HCT116 (cell line): ENCODE data around the gene CLASP2. TPM values are rescaled to one million over a fixed set of nuclear protein-coding genes. Genes with fewer than 3 reads are reported as not detected.
A peak's percentile ranks its signal among the peaks of the same experiment; 100 is the strongest.

Experiments
- ATAC-seq: fragments of 200-7000 bp; cut with Tn5 transposase; 2 replicates; pipeline ENCODE4 v1.9.1; 2020; ENCODE audit warnings: mild to moderate bottlenecking, moderate library complexity
- BruUV-seq: library from RNA; stranded (reverse); fragments of 400-500 nt; replicated peaks from 2 replicates; lab custom pipeline; 2021; lab: Mats Ljungman, UMichigan
- CTCF ChIA-PET: fragments of 300-600 bp; sonication (Branson Sonifier 250); formaldehyde crosslinking; loops from one replicate; lab custom pipeline; 2021; ENCODE audit warnings: antibody characterized with exemption; lab: Charles Lee
- POLR2A ChIA-PET: fragments of 300-600, 350-600 bp; sonication (Branson Sonifier 250); formaldehyde crosslinking; loops from one replicate; lab custom pipeline; 2021; ENCODE audit warnings: antibody characterized with exemption; lab: Charles Lee
- RAD21 ChIA-PET, 2 experiments: fragments of 300-600 bp; sonication (Branson Sonifier 250); formaldehyde crosslinking; loops; one replicate each; lab custom pipeline; 2023; ENCODE audit warnings: low total read pairs in 2 of 2; ENCODE audit not compliant: uncharacterized antibody in 2 of 2, unreplicated experiment in 2 of 2, low non-redundant PET in 1 of 2; lab: Charles Lee
- DNase-seq: peaks from one replicate; pipeline ENCODE4 v3.0.0-alpha.2; 2010; ENCODE audit warnings: low read depth, low spot score
- H2AFZ ChIP-seq: fragments of 200-600 bp; shearing (Covaris generic), sonication (generic); 2 replicates; pipeline ENCODE4 v1.6.1; 2017; ENCODE audit warnings: low read depth, mixed run types, mixed read lengths, antibody characterized with exemption, low read length; ENCODE audit not compliant: poor library complexity, severe bottlenecking
- H3K27ac ChIP-seq: 2 replicates; pipeline ENCODE4 v1.5.1; 2012; ENCODE audit warnings: low read depth, low read length
- H3K27me3 ChIP-seq: fragments of 200-600 bp; sonication (generic); 2 replicates; pipeline ENCODE4 v1.6.1; 2016; ENCODE audit warnings: mixed run types, low read length, mixed read lengths; ENCODE audit not compliant: insufficient read depth
- H3K36me3 ChIP-seq, 2 experiments: fragments of 200-500 bp in 1 of 2; fragments of 200-600 bp in 1 of 2; sonication (Bioruptor generic) in 1 of 2; sonication (generic) in 1 of 2; 2 replicates each; pipeline versions ENCODE4 v1.5.1 to v1.6.1; 2014 to 2016; ENCODE audit warnings: low read length in 2 of 2, inconsistent platforms in 1 of 2, mixed read lengths in 1 of 2, mixed run types in 1 of 2; ENCODE audit not compliant: insufficient read depth in 2 of 2, control insufficient read depth in 1 of 2
- H3K4me1 ChIP-seq, 2 experiments: fragments of 200-600 bp in 1 of 2; sonication (generic) in 1 of 2; 2 replicates each; pipeline versions ENCODE4 v1.5.1 to v1.6.1; 2012 to 2017; ENCODE audit warnings: low read length in 2 of 2, inconsistent platforms in 1 of 2, mild to moderate bottlenecking in 1 of 2, mixed read lengths in 1 of 2, mixed run types in 1 of 2, moderate library complexity in 1 of 2; ENCODE audit not compliant: insufficient read depth in 2 of 2, control insufficient read depth in 1 of 2
- H3K4me2 ChIP-seq: fragments of 200-600 bp; sonication (generic); 2 replicates; pipeline ENCODE4 v1.6.1; 2017; ENCODE audit warnings: mixed run types, low read length, mixed read lengths
- H3K4me3 ChIP-seq, 2 experiments: fragments of 200-600 bp in 1 of 2; sonication (generic) in 1 of 2; replicated peaks in 1 of 2; 2 replicates each; pipeline ENCODE4 v1.5.1; 2011 to 2016; ENCODE audit warnings: low read length in 2 of 2, control low read depth in 1 of 2, low read depth in 1 of 2, mild to moderate bottlenecking in 1 of 2, mixed read lengths in 1 of 2, mixed run types in 1 of 2
- H3K79me2 ChIP-seq: fragments of 200-600 bp; sonication (generic); 2 replicates; pipeline ENCODE4 v1.6.1; 2017; ENCODE audit warnings: mild to moderate bottlenecking, mixed run types, low read length, moderate library complexity, mixed read lengths; ENCODE audit not compliant: insufficient read depth
- H3K9ac ChIP-seq: fragments of 200-600 bp; sonication (generic); 2 replicates; pipeline ENCODE4 v1.6.1; 2016; ENCODE audit warnings: low read length, mixed read lengths
- H3K9me2 ChIP-seq: fragments of 200-600 bp; sonication (generic), shearing (Covaris generic); 2 replicates; pipeline ENCODE4 v1.6.1; 2017; ENCODE audit warnings: mixed run types, mild to moderate bottlenecking, moderate library complexity; ENCODE audit not compliant: insufficient read depth
- H3K9me3 ChIP-seq, 2 experiments: fragments of 200-500 bp in 1 of 2; fragments of 200-600 bp in 1 of 2; sonication (Bioruptor generic) in 1 of 2; sonication (generic) in 1 of 2; 2 replicates each; pipeline ENCODE4 v1.6.1; 2014 to 2017; ENCODE audit warnings: low read length in 2 of 2, mixed read lengths in 2 of 2, inconsistent platforms in 1 of 2, low read depth in 1 of 2, mild to moderate bottlenecking in 1 of 2, mixed run types in 1 of 2, moderate library complexity in 1 of 2; ENCODE audit not compliant: control insufficient read depth in 1 of 2, insufficient read depth in 1 of 2
- H4K20me1 ChIP-seq: fragments of 200-600 bp; sonication (generic), shearing (Covaris generic); 2 replicates; pipeline ENCODE4 v1.6.1; 2017; ENCODE audit warnings: mixed run types, mild to moderate bottlenecking, moderate library complexity; ENCODE audit not compliant: insufficient read depth
- CBX3 ChIP-seq: IDR thresholded peaks from 2 replicates; pipeline ENCODE4 v1.6.1; 2012; ENCODE audit warnings: low read depth
- CEBPB ChIP-seq: IDR thresholded peaks from 2 replicates; pipeline ENCODE4 v1.6.1; 2012; ENCODE audit warnings: low read depth
- EGR1 ChIP-seq: IDR thresholded peaks from 2 replicates; pipeline ENCODE4 v1.6.1; 2012; ENCODE audit warnings: low read depth
- ELF1 ChIP-seq: IDR thresholded peaks from 2 replicates; pipeline ENCODE4 v1.6.1; 2012; ENCODE audit warnings: low read depth, borderline replicate concordance
- EZH2 ChIP-seq: fragments of 200-600 bp; sonication (generic); IDR thresholded peaks from 2 replicates; pipeline ENCODE4 v1.6.1; 2017; ENCODE audit warnings: antibody characterized with exemption, mixed run types
- EZH2phosphoT487 ChIP-seq: fragments of 200-600 bp; IDR thresholded peaks from 2 replicates; pipeline ENCODE4 v1.6.1; 2018; ENCODE audit warnings: antibody characterized with exemption, borderline replicate concordance
- FOSL1 ChIP-seq: IDR thresholded peaks from 2 replicates; pipeline ENCODE4 v1.6.1; 2012; ENCODE audit warnings: low read depth
- JUND ChIP-seq: IDR thresholded peaks from 2 replicates; pipeline ENCODE4 v1.6.1; 2012
- POLR2A ChIP-seq: IDR thresholded peaks from 2 replicates; pipeline ENCODE4 v1.7.0; 2011; ENCODE audit warnings: borderline replicate concordance; ENCODE audit not compliant: insufficient read depth, insufficient read length; ENCODE audit errors: extremely low read depth
- POLR2AphosphoS5 ChIP-seq: IDR thresholded peaks from 2 replicates; pipeline ENCODE4 v1.6.1; 2011; ENCODE audit warnings: mild to moderate bottlenecking, low read depth, low read length, moderate library complexity
- RAD21 ChIP-seq: IDR thresholded peaks from 2 replicates; pipeline ENCODE4 v1.6.1; 2012; ENCODE audit warnings: low read depth, mild to moderate bottlenecking
- REST ChIP-seq: IDR thresholded peaks from 2 replicates; pipeline ENCODE4 v1.6.1; 2012; ENCODE audit warnings: low read depth
- SP1 ChIP-seq: IDR thresholded peaks from 2 replicates; pipeline ENCODE4 v1.6.1; 2012; ENCODE audit warnings: low read depth
- SRF ChIP-seq: IDR thresholded peaks from 2 replicates; pipeline ENCODE4 v1.6.1; 2012; ENCODE audit warnings: low read depth
- YY1 ChIP-seq: IDR thresholded peaks from 2 replicates; pipeline ENCODE4 v1.6.1; 2011; ENCODE audit warnings: low read length, low read depth, moderate library complexity, mild to moderate bottlenecking; ENCODE audit not compliant: insufficient replicate concordance; ENCODE audit errors: extremely low read depth
- ZFX ChIP-seq: fragments of 450-650 bp; IDR thresholded peaks from 2 replicates; pipeline ENCODE4 v1.6.1; 2017
- intact Hi-C: fragments of 100-400 bp; cut with micrococcal nuclease; formaldehyde crosslinking; loops from 2 replicates; pipeline ENCODE4 v1.10.0; 2022
- total RNA-seq: library from RNA; stranded (reverse); gene quantifications from one replicate; pipeline ENCODE4 v1.2.1, GENCODE V29; 2021; ENCODE audit not compliant: unreplicated experiment
- TF ChIP-seq, protein P1 (sequence below), 3 experiments: fragments of 200-600 bp in 1 of 3; sonication (generic) in 1 of 3; IDR thresholded peaks in 2 of 3; conservative IDR thresholded peaks in 1 of 3; 2 replicates each; pipeline ENCODE4 v1.5.1; 2012 to 2017; ENCODE audit warnings: low read depth in 2 of 3, low read length in 2 of 3, antibody characterized with exemption in 1 of 3, borderline replicate concordance in 1 of 3, control low read depth in 1 of 3, mild to moderate bottlenecking in 1 of 3, mixed read lengths in 1 of 3, mixed run types in 1 of 3, moderate library complexity in 1 of 3; ENCODE audit not compliant: insufficient read depth in 1 of 3
- TF ChIP-seq, protein P2 (sequence below): IDR thresholded peaks from 2 replicates; pipeline ENCODE4 v1.6.1; 2012
- TF ChIP-seq, protein P3 (sequence below): IDR thresholded peaks from 2 replicates; pipeline ENCODE4 v1.6.1; 2011; ENCODE audit warnings: mild to moderate bottlenecking, low read length, moderate library complexity; ENCODE audit not compliant: insufficient replicate concordance; ENCODE audit errors: extremely low read depth

Gene CLASP2
- total RNA-seq, 1 experiment from 2014 or later: 36.3 TPM

- H3K4me2 ChIP-seq: peak overlapping the region; percentile 37
- POLR2A ChIA-PET: no interaction called here
Measured at GRCh38 chr3:33578325-33579177, 139.5 kb downstream of the CLASP2 start.

More at GRCh38 chr3:33578325-33579177, 139.5 kb downstream of the CLASP2 start:
- Histone ChIP-seq H2AFZ (no peak overlapping the region), H3K9me2 (no peaks in the 10 kb centered on the region)
- intact Hi-C loops: no loop called here
- no peak for TF ChIP-seq REST
- no peak for TF ChIP-seq POLR2AphosphoS5
- peak; percentile 25; the same call in 1 of the 2 replicates for TF ChIP-seq JUND
- TF ChIP-seq, protein P1, sequence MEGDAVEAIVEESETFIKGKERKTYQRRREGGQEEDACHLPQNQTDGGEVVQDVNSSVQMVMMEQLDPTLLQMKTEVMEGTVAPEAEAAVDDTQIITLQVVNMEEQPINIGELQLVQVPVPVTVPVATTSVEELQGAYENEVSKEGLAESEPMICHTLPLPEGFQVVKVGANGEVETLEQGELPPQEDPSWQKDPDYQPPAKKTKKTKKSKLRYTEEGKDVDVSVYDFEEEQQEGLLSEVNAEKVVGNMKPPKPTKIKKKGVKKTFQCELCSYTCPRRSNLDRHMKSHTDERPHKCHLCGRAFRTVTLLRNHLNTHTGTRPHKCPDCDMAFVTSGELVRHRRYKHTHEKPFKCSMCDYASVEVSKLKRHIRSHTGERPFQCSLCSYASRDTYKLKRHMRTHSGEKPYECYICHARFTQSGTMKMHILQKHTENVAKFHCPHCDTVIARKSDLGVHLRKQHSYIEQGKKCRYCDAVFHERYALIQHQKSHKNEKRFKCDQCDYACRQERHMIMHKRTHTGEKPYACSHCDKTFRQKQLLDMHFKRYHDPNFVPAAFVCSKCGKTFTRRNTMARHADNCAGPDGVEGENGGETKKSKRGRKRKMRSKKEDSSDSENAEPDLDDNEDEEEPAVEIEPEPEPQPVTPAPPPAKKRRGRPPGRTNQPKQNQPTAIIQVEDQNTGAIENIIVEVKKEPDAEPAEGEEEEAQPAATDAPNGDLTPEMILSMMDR (IDR thresholded peaks at IDR 0.05 in 2 of 3, conservative IDR thresholded peaks at IDR 0.05 in 1 of 3; ENCODE audit: borderline replicate concordance in 1 of 3, insufficient read depth in 1 of 3, low read depth in 2 of 3, low read length in 2 of 3): no peak
- TF ChIP-seq CBX3: no peak
- TF ChIP-seq ELF1: 0 out of 2 replicates have a peak, but pooled peaks have one; percentile 2
- TF ChIP-seq CEBPB: no peak
- TF ChIP-seq RAD21: no peak
- TF ChIP-seq EZH2: no peak
- TF ChIP-seq EGR1: no peak
- TF ChIP-seq FOSL1: peak; percentile 11; the same call in 1 of the 2 replicates
- TF ChIP-seq SRF: no peak
- TF ChIP-seq EZH2phosphoT487: no peak
- TF ChIP-seq, protein P2, sequence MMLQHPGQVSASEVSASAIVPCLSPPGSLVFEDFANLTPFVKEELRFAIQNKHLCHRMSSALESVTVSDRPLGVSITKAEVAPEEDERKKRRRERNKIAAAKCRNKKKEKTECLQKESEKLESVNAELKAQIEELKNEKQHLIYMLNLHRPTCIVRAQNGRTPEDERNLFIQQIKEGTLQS: no peak
- TF ChIP-seq ZFX: no peak
- TF ChIP-seq YY1: no peak
- no peak for TF ChIP-seq POLR2A
- TF ChIP-seq SP1: no peak
- TF ChIP-seq, protein P3, sequence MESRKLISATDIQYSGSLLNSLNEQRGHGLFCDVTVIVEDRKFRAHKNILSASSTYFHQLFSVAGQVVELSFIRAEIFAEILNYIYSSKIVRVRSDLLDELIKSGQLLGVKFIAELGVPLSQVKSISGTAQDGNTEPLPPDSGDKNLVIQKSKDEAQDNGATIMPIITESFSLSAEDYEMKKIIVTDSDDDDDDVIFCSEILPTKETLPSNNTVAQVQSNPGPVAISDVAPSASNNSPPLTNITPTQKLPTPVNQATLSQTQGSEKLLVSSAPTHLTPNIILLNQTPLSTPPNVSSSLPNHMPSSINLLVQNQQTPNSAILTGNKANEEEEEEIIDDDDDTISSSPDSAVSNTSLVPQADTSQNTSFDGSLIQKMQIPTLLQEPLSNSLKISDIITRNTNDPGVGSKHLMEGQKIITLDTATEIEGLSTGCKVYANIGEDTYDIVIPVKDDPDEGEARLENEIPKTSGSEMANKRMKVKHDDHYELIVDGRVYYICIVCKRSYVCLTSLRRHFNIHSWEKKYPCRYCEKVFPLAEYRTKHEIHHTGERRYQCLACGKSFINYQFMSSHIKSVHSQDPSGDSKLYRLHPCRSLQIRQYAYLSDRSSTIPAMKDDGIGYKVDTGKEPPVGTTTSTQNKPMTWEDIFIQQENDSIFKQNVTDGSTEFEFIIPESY: no peak
- TF ChIP-seq, all 23 proteins: peak for 3
- Histone ChIP-seq H3K36me3 (no peaks in the 10 kb centered on the region; a peak in 1 of 4 replicates), H4K20me1 (no peaks in the 10 kb centered on the region), H3K79me2 (no peaks in the 10 kb centered on the region), H3K9me3 (no peaks in the 10 kb centered on the region), H3K4me3 (no peak overlapping the region), H3K27me3 (no peaks in the 10 kb centered on the region), H3K27ac (no peak overlapping the region), H3K9ac (no peak overlapping the region), H3K4me1 (peaks cover 8% of the 10 kb centered on the region in 2 experiments)
- ChIA-PET RAD21 (no interaction called here), CTCF (no interaction called here)
- DNase-seq (no peak), ATAC-seq (0 out of 2 replicates have a peak, but pooled peaks have one; percentile 32)
- BruUV-seq: no TSS peak
